ACHN (cell line): Measurements from ENCODE around the gene OTOGL.

ENCODE experiments used
- DNase-seq: peaks from one replicate; pipeline ENCODE4 v3.0.0-alpha.2; 2015
- in situ Hi-C: cut with HindIII; loops from 2 replicates; pipeline ENCODE4 v1.10.0; 2017; ENCODE audit warnings: low sequenced_read_pairs, low pct_ligation_motif_present, low pct_unique_long_range_greater_than_20kb

Gene OTOGL

DNA sequence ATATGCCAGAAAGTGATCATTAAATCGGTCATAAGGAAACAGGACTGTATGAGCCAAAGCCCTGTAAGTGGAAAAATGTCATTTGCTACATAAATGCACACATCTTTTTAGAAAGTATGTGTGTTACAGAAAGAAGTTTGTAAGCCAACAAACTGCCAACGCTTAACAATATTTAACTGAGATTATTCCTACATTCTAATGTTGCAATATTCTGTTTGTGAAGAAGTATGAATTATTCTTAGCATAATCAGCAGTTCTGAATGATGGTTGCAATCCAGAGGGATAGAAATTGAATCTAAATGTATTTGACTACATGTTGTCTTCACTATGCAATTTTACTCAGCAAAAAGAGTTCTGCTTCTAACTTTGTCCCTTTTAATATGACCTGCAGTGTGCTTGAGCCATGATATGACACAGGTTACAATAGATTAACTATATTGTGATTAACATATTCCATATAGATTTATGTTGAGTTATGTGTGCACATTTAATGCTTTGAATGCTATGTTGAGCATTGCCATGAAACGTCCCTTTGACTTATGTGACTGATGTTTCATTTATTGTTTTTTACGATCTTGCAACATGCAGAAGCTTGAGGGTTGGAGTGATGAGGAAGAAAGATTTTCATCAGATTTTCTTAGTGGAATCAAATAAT is 277.9 kb downstream of the OTOGL start:
- no peak for DNase-seq
- in situ Hi-C loops: no loop called here

GRCh38 chr12:80381121-80381520 is 281.8 kb downstream of the OTOGL start:
- no peak for DNase-seq
- in situ Hi-C loops: no loop called here

- in situ Hi-C loops: no loop called here
- DNase-seq: no peak
Observed at GRCh38 chr12:80382254-80382653, 282.9 kb downstream of the OTOGL start.

DNA sequence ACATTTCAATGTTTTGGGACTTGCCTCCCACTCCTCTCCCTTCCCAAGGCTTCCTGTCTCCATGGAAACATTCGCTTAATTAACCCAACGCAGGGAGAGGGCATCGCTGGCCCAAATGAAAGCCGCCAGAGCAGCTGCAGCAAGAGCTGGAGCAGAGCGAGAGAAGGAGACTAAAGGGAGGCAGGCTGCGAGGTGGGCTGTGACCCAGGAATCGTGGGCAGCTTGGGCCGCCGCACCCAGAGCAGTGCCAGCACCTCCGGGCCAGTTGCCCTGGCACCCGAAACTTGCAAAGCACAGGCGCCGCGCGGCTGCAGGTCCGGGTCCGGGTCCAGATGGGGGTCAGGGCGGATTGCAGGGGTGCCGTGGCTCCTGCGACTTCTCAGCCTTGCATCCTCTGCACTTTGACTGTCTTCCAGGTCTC is 301.2 kb downstream of the OTOGL start:
- in situ Hi-C loops: no loop called here
- no peak for DNase-seq

DNA sequence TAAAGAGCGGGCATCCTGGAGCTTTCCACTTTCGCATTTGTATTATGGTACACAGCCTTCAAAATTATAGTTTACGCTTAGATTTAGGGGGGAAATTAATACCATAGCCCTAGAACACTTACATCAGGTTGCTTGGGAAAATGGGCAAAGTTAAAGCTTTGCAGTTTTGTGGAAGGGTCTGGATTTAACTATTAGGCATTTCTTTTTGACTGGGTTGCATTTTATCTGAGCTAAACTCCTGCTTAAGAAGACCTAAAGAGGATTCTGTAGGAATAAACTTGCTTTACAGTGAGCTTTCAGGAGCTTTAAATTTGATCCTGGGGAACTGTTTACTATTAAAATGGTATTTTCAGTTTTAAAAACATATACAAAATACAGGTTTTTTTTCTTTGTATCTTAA is 301.9 kb downstream of the OTOGL start:
- DNase-seq: no peak
- in situ Hi-C loops: no loop called here

GRCh38 chr12:80404629-80405028 is 305.3 kb downstream of the OTOGL start:
- in situ Hi-C loops: no loop called here
- no peak for DNase-seq

DNA sequence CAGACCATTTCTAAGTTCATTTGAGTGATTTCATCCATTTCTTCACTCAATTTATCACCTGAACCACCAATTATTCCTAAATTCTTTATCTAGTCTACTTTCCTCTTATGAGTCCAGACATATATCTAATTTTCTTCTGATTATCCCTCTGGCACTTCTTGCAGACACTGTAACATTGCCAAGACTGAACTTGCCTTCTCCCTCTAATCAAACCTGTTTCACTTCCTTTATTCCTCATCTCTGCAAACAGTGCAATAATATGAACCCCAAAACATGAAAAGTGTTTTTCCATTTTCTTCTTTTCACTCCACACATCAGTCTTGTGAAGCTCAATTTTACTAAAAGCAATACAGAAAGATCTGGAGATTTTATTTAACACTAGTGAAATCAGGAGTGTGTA is 306.9 kb downstream of the OTOGL start:
- no peak for DNase-seq
- in situ Hi-C loops: no loop called here

DNA sequence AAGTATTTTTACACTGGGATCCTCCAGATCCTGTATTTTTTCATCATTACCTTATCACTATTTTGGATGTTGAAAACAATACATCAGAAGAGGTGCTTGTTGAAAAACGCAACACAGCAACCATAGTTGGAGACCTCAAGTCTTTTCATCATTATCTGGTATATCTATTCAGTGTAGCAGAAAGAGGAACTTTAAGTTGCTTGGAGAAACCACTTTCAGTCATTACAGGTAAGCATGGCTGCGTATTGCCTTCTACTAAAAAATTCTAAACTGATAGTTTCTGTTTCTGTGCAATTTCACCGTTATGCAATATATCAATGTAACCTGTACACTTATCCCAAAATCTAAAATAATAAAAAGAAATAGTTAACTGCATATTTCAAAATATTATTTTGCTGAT is 312.4 kb downstream of the OTOGL start:
- DNase-seq: no peak
- in situ Hi-C loops: no loop called here

DNA sequence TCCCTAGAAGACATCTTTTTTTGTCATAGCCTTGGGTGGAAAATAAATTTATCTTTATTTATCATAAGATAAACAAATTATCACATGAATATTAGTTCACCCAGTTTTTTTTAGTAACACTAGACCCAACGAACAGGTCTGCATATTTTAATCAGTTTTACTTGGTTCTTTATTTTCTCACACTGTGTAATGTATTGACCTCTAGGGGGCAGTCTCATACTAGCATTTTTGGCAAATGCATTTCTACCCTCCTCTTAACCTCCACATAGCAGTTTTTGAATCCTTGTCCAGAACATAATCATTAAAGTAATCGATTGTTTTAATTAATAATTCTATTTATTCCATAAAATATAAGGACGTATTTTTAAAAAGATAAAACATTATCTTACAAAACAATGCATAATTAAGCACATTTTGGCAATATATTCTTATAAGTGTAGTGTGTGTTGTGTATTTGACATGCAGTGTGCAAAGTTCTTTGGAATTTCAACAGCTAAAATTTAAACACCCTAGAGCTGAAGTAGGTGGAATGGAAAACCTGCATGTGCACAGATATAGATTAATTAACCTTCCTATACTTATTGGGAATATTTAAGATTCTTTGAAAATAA is 313.1 kb downstream of the OTOGL start:
- in situ Hi-C loops: no loop called here
- peak; percentile 75 for DNase-seq

GRCh38 chr12:80413462-80413861 is 314.1 kb downstream of the OTOGL start:
- DNase-seq: no peak
- in situ Hi-C loops: no loop called here

DNA sequence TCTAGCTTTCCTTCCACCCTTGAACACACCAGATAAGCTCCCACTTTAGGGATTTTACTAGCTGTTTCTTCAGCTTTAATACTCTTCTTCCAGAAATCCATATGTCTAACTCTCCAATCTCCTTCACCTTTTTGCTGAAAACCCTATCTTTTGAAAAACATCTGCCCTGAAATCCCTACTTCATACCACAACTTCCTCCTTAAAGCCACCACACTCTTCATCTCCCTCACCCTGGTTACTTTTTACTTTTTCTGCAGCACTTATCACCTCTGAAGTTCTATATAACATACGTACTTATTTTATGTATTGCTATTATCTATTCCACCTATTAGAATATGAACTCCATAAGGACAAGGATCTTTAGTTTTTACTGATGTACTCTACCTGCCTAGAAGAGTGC is 316.1 kb downstream of the OTOGL start:
- in situ Hi-C loops: no loop called here
- DNase-seq: no peak

DNA sequence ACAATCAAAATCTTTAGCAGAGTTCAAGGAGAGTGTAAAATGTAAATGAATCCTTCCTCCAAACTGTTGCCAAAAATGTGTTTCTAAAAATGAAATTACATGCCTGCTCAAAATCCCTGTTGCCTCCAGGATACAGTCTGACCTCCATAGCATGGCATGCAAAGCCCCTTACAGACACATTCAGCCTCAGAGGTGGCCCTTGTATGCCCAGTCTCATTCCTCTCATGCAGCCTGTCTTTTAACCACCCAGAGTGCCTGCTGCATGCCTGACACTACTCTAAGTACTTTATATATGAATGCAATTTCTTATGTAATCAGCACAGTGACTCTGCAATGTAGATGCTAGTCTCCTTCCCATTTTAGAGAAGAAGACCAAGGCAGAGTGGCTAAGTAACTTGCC is 320.3 kb downstream of the OTOGL start:
- in situ Hi-C loops: no loop called here
- no peak for DNase-seq

DNA sequence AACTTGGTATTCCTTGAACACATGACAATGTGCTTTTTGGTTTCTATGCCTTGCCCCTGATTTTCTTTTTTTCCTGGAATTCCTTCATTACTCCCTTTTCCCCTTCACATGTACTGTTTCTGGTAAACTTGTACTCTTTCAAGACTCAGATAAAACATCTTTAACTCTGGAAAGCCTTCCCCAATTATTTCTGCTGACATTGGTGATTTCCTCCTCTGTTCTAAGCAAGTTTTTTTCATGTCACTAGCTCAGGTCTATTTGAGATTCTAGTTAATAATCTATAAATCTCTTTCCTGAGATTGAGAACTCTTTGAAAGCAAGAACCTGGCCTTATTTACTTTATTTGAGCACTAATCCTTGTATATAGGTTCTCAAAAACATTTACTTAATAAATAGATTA is 320.7 kb downstream of the OTOGL start:
- in situ Hi-C loops: no loop called here
- DNase-seq: no peak

DNA sequence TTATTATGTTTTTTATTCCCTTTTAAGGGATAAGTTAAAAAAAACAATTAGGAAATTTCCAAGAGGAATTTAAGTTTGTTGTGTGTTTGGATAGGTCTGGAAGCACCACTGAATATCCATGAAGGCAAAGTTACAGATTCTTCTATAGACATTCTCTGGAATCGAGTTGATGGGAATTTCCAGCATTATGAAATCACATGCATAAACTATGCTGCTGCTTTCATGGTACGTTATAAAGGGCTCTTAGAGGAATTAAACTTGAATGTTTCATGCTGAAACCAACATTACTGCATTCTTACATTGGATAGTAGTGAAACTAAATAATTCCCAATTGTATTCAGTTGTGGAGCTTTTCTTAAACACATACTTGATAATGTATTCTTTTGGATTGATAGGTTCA is 323.2 kb downstream of the OTOGL start:
- DNase-seq: no peak
- in situ Hi-C loops: no loop called here
